A549 (cell line): ENCODE measurements around the gene PRKN. TPM values are rescaled to one million over a fixed set of nuclear protein-coding genes. Genes with fewer than 3 reads are reported as not detected.

Source experiments
- ATAC-seq, 2 experiments: fragments of 200-7000 bp in 1 of 2; fragments of >200 bp in 1 of 2; cut with Nextera tagmentation in 1 of 2; cut with Tn5 transposase in 1 of 2; 3 replicates each; pipeline versions ENCODE4 v1.8.0 to v1.9.1; 2018 to 2020; ENCODE audit warnings: mild to moderate bottlenecking in 1 of 2, moderate library complexity in 1 of 2
- CTCF ChIA-PET: fragments of 300-600 bp; sonication (Branson Sonifier 250); formaldehyde crosslinking; extraction: SDS; loops from one replicate; lab custom pipeline; 2021; ENCODE audit warnings: antibody characterized with exemption, inconsistent platforms; lab: Yijun Ruan, JAX
- POLR2A ChIA-PET: fragments of 350-600 bp; formaldehyde crosslinking; extraction: SDS; loops from one replicate; lab custom pipeline; 2021; ENCODE audit warnings: antibody characterized with exemption, inconsistent platforms; lab: Yijun Ruan, JAX
- DNase-seq, 2 experiments: peaks; one replicate each; pipeline versions ENCODE4 v3.0.0 to v3.0.0-alpha.2; 2011 to 2016; ENCODE audit warnings: low read depth in 1 of 2, low spot score in 1 of 2
- FAIRE-seq: peaks from 2 replicates; lab custom pipeline; 2011; peaks lifted over from hg19 to GRCh38; lab: Jason Lieb, UNC
- H3K27ac ChIP-seq, 2 experiments: fragments of >200 bp; sonication (Bioruptor Twin); formaldehyde crosslinking; 3 replicates each; pipeline ENCODE4 v1.5.1; 2016 to 2017
- H3K4me1 ChIP-seq: fragments of >200 bp; sonication (Bioruptor Twin); formaldehyde crosslinking; 3 replicates; pipeline ENCODE4 v1.6.1; 2016
- H3K4me2 ChIP-seq: fragments of >200 bp; sonication (Bioruptor Twin); formaldehyde crosslinking; 3 replicates; pipeline ENCODE4 v1.6.1; 2016
- H3K4me3 ChIP-seq: fragments of >200 bp; sonication (Bioruptor Twin); formaldehyde crosslinking; 3 replicates; pipeline ENCODE4 v1.5.1; 2016
- H3K9me3 ChIP-seq: fragments of >200 bp; sonication (Bioruptor Twin); formaldehyde crosslinking; 3 replicates; pipeline ENCODE4 v1.6.1; 2016
- BHLHE40 ChIP-seq: IDR thresholded peaks from 2 replicates; pipeline ENCODE4 v1.6.1; 2012; ENCODE audit warnings: low read depth, low read length, inconsistent platforms
- CBX2 ChIP-seq: fragments of 200-600 bp; sonication (generic); IDR thresholded peaks from 2 replicates; pipeline ENCODE4 v1.6.1; 2016; ENCODE audit warnings: low read depth, mild to moderate bottlenecking, borderline replicate concordance
- CHD2 ChIP-seq: fragments of 150-350 bp; IDR thresholded peaks from 2 replicates; pipeline ENCODE4 v1.6.1; 2014; ENCODE audit warnings: low read length; ENCODE audit not compliant: partially characterized antibody
- EHMT2 ChIP-seq: fragments of 200-600 bp; sonication (generic); IDR thresholded peaks from 2 replicates; pipeline ENCODE4 v1.6.1; 2016; ENCODE audit warnings: antibody characterized with exemption, low read depth, mild to moderate bottlenecking, moderate library complexity
- EP300 ChIP-seq, 2 experiments: fragments of >200 bp; sonication (Bioruptor Twin); formaldehyde crosslinking; IDR thresholded peaks; 2 replicates in 1 of 2; 3 replicates in 1 of 2; pipeline ENCODE4 v1.6.1; 2016 to 2017
- GATA3 ChIP-seq: IDR thresholded peaks from 2 replicates; pipeline ENCODE4 v1.6.1; 2012; ENCODE audit warnings: borderline replicate concordance
- HEYL ChIP-seq: fragments of 250-450 bp; sonication (Bioruptor Pico); IDR thresholded peaks from 2 replicates; pipeline ENCODE4 v1.8.0; 2021; ENCODE audit warnings: mild to moderate bottlenecking, moderate library complexity
- HOXA7 ChIP-seq: fragments of 250-450 bp; sonication (Bioruptor Pico); IDR thresholded peaks from 2 replicates; pipeline ENCODE4 v1.5.0; 2020; ENCODE audit warnings: mild to moderate bottlenecking, moderate library complexity
- HOXB13 ChIP-seq: fragments of 250-450 bp; sonication (Bioruptor Pico); IDR thresholded peaks from 2 replicates; pipeline ENCODE4 v1.5.0; 2020; ENCODE audit warnings: low read depth, mild to moderate bottlenecking, moderate library complexity
- HOXB5 ChIP-seq: fragments of 250-450 bp; sonication (Bioruptor Pico); IDR thresholded peaks from 2 replicates; pipeline ENCODE4 v1.5.0; 2020; ENCODE audit warnings: mild to moderate bottlenecking, moderate library complexity
- JUNB ChIP-seq: fragments of >200 bp; sonication (Bioruptor Twin); formaldehyde crosslinking; IDR thresholded peaks from 2 replicates; pipeline ENCODE4 v1.6.1; 2016
- KDM1A ChIP-seq: fragments of 200-600 bp; sonication (generic); IDR thresholded peaks from 2 replicates; pipeline ENCODE4 v1.6.1; 2016; ENCODE audit warnings: low read depth, mild to moderate bottlenecking
- NFE2L2 ChIP-seq: fragments of 150-350 bp; conservative IDR thresholded peaks from 2 replicates; pipeline ENCODE4 v1.6.1; 2014; ENCODE audit warnings: low read length
- NPAS2 ChIP-seq: fragments of 250-450 bp; sonication (Bioruptor Pico); IDR thresholded peaks from 2 replicates; pipeline ENCODE4 v1.8.0; 2022; ENCODE audit warnings: mild to moderate bottlenecking, moderate library complexity, borderline replicate concordance
- PHF8 ChIP-seq: fragments of 200-600 bp; sonication (generic); IDR thresholded peaks from 2 replicates; pipeline ENCODE4 v1.6.1; 2016; ENCODE audit warnings: low read depth, mild to moderate bottlenecking, antibody characterized with exemption, moderate library complexity, borderline replicate concordance
- RAD21 ChIP-seq, 2 experiments: fragments of >200 bp in 1 of 2; sonication (Bioruptor Twin) in 1 of 2; formaldehyde crosslinking in 1 of 2; IDR thresholded peaks in 1 of 2; conservative IDR thresholded peaks in 1 of 2; 2 replicates in 1 of 2; 3 replicates in 1 of 2; pipeline ENCODE4 v1.6.1; 2012 to 2018; ENCODE audit warnings: inconsistent platforms in 1 of 2
- RARB ChIP-seq: fragments of 250-450 bp; sonication (Bioruptor Pico); IDR thresholded peaks from 2 replicates; pipeline ENCODE4 v1.8.0; 2021; ENCODE audit warnings: mild to moderate bottlenecking, moderate library complexity
- RNF2 ChIP-seq: fragments of 200-600 bp; sonication (generic); IDR thresholded peaks from 2 replicates; pipeline ENCODE4 v1.6.1; 2016; ENCODE audit warnings: low read depth, mild to moderate bottlenecking, antibody characterized with exemption, moderate library complexity, borderline replicate concordance
- SMC3 ChIP-seq: fragments of >200 bp; sonication (Bioruptor Twin); formaldehyde crosslinking; IDR thresholded peaks from 3 replicates; pipeline ENCODE4 v1.6.1; 2018; ENCODE audit warnings: inconsistent platforms
- TFCP2L1 ChIP-seq: fragments of 250-450 bp; sonication (Bioruptor Pico); IDR thresholded peaks from 2 replicates; pipeline ENCODE4 v1.5.0; 2021; ENCODE audit warnings: mild to moderate bottlenecking
- ZNF302 ChIP-seq: fragments of 250-450 bp; sonication (Bioruptor Pico); IDR thresholded peaks from 2 replicates; pipeline ENCODE4 v1.9.0; 2021; ENCODE audit warnings: inconsistent platforms, mild to moderate bottlenecking, moderate library complexity
- ZSCAN20 ChIP-seq: fragments of 250-450 bp; sonication (Bioruptor Pico); IDR thresholded peaks from 2 replicates; pipeline ENCODE4 v1.8.0; 2022; ENCODE audit warnings: mild to moderate bottlenecking, moderate library complexity
- WGBS: methylation state at CpG from one replicate; pipeline ENCODE4 v1.1.6; 2017; ENCODE audit errors: missing lambda C conversion rate; 5-methylcytosine and 5-hydroxymethylcytosine counted together
- polyA plus RNA-seq, 4 experiments: library from polyadenylated mRNA; depleted of rRNA in 3 of 4; stranded (reverse); fragments of >200 nt; fragmentation: RNase III in 1 of 4; extraction: RNeasy Plus Mini Kit Qiagen cat#74134 plus additional on column Dnase treatment in 1 of 4; gene quantifications; 2 replicates in 3 of 4; 3 replicates in 1 of 4; pipeline ENCODE4 v1.2.3, GENCODE V29; 2011 to 2017
- TF ChIP-seq, protein P1 (sequence below): IDR thresholded peaks from 2 replicates; pipeline ENCODE4 v1.6.1; 2012
- TF ChIP-seq, protein P2 (sequence below): fragments of >200 bp; sonication (Bioruptor Twin); formaldehyde crosslinking; IDR thresholded peaks from 2 replicates; pipeline ENCODE4 v1.6.1; 2016
- TF ChIP-seq, protein P3 (sequence below): fragments of 150-350 bp; IDR thresholded peaks from 2 replicates; pipeline ENCODE4 v1.6.1; 2014; ENCODE audit warnings: low read depth, mild to moderate bottlenecking, low read length
- TF ChIP-seq, protein P4 (sequence below): fragments of 450-650 bp; IDR thresholded peaks from 2 replicates; pipeline ENCODE4 v1.6.1; 2014; ENCODE audit warnings: antibody characterized with exemption
- TF ChIP-seq, protein P5 (sequence below): fragments of 250-450 bp; sonication (Bioruptor Pico); IDR thresholded peaks from 2 replicates; pipeline ENCODE4 v1.5.0; 2020; ENCODE audit warnings: low read depth, mild to moderate bottlenecking, moderate library complexity
- TF ChIP-seq, protein P6 (sequence below): fragments of 250-450 bp; sonication (Bioruptor Pico); IDR thresholded peaks from 2 replicates; pipeline ENCODE4 v1.5.0; 2021; ENCODE audit warnings: mild to moderate bottlenecking, moderate library complexity, borderline replicate concordance

Gene PRKN
- polyA plus RNA-seq, 2 of the 4 experiments (the other 2 are of a cell fraction) = 0.36 to 0.39 TPM

DNA sequence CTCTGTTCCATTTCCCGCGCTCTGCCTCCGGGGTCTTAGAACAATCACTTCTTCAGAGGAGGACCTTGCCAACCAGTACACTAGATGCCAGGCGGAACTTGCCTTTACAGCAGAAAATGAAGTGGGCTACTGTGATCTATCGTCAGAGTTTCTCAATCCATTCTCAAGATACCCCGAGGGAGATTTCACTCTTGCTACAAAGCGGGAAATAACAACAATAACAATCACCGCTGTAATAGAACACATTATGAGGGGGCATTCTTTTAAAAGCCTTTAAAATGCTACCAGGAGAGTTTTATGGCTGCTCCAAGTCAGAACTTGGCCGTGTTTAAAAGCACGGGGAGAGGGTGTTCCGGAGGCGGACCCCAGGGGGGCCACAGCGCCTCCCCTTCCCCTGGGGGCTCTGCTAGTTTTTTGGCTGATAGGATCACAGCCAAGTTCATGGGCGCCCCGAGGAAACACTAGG, 836.7 kb downstream of the PRKN start:
- Histone ChIP-seq H3K4me2 (no peak overlapping the region), H3K27ac (no peak overlapping the region), H3K9me3 (no peaks in the 10 kb centered on the region), H3K4me3 (no peak overlapping the region), H3K4me1 (no peaks in the 10 kb centered on the region)
- ChIA-PET CTCF (no interaction called here), POLR2A (no interaction called here)
- TF ChIP-seq RARB (CRISPR knock-in tag) (no peak), BHLHE40 (no peak), HOXB13 (CRISPR knock-in tag) (no peak), CBX2 (no peak), SMC3 (no peak), NPAS2 (no peak), NFE2L2 (no peak), HOXA7 (no peak)
- TF ChIP-seq, protein P1, sequence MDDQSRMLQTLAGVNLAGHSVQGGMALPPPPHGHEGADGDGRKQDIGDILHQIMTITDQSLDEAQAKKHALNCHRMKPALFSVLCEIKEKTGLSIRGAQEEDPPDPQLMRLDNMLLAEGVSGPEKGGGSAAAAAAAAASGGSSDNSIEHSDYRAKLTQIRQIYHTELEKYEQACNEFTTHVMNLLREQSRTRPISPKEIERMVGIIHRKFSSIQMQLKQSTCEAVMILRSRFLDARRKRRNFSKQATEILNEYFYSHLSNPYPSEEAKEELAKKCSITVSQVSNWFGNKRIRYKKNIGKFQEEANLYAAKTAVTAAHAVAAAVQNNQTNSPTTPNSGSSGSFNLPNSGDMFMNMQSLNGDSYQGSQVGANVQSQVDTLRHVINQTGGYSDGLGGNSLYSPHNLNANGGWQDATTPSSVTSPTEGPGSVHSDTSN = no peak
- TF ChIP-seq, protein P2, sequence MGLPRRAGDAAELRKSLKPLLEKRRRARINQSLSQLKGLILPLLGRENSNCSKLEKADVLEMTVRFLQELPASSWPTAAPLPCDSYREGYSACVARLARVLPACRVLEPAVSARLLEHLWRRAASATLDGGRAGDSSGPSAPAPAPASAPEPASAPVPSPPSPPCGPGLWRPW = no peak
- TF ChIP-seq, protein P3, sequence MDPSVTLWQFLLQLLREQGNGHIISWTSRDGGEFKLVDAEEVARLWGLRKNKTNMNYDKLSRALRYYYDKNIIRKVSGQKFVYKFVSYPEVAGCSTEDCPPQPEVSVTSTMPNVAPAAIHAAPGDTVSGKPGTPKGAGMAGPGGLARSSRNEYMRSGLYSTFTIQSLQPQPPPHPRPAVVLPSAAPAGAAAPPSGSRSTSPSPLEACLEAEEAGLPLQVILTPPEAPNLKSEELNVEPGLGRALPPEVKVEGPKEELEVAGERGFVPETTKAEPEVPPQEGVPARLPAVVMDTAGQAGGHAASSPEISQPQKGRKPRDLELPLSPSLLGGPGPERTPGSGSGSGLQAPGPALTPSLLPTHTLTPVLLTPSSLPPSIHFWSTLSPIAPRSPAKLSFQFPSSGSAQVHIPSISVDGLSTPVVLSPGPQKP = no peak
- DNase-seq (no peak), ATAC-seq (no peak), FAIRE-seq (no peak)
- WGBS = 72% methylated on average over 12 of the region's 15 CpGs

DNA sequence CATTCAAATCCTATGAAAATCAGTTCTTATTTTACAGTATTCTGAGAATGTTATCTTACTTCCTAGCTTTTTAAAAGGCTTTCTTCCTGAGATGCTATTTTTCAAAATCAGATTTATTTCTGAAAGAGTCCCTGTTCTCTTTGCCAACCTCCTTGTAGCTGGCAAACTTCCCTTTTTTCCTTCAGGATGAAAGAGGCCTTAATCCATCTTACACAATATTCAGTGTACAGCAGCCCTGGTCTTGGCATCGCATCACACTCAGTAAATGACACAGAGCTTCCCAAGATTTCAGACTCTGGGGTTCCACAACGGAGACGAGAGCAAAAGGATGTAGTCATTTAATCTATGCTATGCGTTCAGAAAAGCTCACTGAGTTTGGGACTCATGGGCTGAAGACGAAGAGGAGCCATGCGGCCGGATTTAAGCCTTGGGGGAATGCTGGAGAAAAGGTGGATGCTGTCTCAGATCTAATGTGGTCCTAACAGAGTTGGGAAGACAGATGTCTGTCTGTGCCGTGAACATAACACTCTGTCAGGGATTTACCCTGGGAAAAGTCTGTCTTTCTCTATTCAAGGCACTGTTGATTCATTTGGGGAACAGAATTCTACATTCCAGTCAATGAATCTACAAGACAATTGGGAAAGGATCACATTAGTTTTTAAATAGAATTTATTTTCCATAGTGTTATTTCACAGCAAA, 837.3 kb downstream of the PRKN start:
- H3K4me2 ChIP-seq = no peak overlapping the region
- FAIRE-seq (no peak), DNase-seq (no peak), ATAC-seq (no peak)
- CTCF ChIA-PET = interaction anchor here (0.6 kb wide), 1 partner anchor 201 kb away, joined by 3 read pairs; no protein-coding TSS in a partner anchor
- H3K4me3 ChIP-seq = no peak overlapping the region
- POLR2A ChIA-PET = no interaction called here
- WGBS = 69% methylated on average over 8 of the region's 8 CpGs
- no peaks in the 10 kb centered on the region for H3K4me1 ChIP-seq
- TF ChIP-seq HOXB5 (no peak), ZSCAN20 (CRISPR knock-in tag) (no peak), BHLHE40 (no peak), HEYL (CRISPR knock-in tag) (no peak), CHD2 (no peak), RAD21 (conservative IDR thresholded peaks at IDR 0.05 in 1 of 2, IDR thresholded peaks at IDR 0.05 in 1 of 2) (no peak)
- TF ChIP-seq, protein P4, sequence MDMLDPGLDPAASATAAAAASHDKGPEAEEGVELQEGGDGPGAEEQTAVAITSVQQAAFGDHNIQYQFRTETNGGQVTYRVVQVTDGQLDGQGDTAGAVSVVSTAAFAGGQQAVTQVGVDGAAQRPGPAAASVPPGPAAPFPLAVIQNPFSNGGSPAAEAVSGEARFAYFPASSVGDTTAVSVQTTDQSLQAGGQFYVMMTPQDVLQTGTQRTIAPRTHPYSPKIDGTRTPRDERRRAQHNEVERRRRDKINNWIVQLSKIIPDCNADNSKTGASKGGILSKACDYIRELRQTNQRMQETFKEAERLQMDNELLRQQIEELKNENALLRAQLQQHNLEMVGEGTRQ = no peak
- no peaks in the 10 kb centered on the region for H3K9me3 ChIP-seq
- H3K27ac ChIP-seq = no peak overlapping the region

DNA sequence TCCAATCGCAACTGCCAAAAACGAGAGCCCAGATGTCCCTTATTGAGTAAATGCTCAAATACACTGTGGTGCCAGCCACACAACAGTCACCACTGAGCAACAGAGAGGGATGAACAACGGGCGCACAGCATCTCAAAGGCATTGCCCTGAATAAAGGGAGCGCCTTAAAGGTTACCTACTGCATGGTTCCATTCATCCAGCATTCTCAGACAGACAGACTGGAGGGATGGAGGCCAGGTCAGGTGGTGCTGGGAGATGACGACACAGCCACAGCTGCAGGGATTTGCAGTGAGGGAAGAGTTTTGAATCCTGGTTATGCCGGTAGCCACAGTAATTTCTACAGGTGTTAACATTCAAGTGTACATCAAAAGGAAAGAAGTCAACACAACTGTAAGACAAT, 838.2 kb downstream of the PRKN start:
- no peak overlapping the region for H3K27ac ChIP-seq
- POLR2A ChIA-PET = no interaction called here
- ATAC-seq (no peak), FAIRE-seq (no peak), DNase-seq (no peak)
- CTCF ChIA-PET = no interaction called here
- whole genome bisulfite sequencing = 69% methylated on average over 7 of the region's 7 CpGs
- no peaks in the 10 kb centered on the region for H3K9me3 ChIP-seq
- H3K4me1 ChIP-seq = no peaks in the 10 kb centered on the region
- no peak overlapping the region for H3K4me3 ChIP-seq
- no peak overlapping the region for H3K4me2 ChIP-seq
- TF ChIP-seq GATA3 (no peak), RNF2 (no peak), ZNF302 (CRISPR knock-in tag) (no peak), TFCP2L1 (CRISPR knock-in tag) (no peak), EP300 (IDR thresholded peaks at IDR 0.05) (no peak), JUNB (no peak), PHF8 (no peak), HEYL (CRISPR knock-in tag) (no peak), EHMT2 (no peak), CHD2 (no peak), KDM1A (no peak)
- TF ChIP-seq, protein P5, sequence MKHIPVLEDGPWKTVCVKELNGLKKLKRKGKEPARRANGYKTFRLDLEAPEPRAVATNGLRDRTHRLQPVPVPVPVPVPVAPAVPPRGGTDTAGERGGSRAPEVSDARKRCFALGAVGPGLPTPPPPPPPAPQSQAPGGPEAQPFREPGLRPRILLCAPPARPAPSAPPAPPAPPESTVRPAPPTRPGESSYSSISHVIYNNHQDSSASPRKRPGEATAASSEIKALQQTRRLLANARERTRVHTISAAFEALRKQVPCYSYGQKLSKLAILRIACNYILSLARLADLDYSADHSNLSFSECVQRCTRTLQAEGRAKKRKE (CRISPR knock-in tag) = no peak
- TF ChIP-seq, protein P2 = no peak
- TF ChIP-seq, protein P6, sequence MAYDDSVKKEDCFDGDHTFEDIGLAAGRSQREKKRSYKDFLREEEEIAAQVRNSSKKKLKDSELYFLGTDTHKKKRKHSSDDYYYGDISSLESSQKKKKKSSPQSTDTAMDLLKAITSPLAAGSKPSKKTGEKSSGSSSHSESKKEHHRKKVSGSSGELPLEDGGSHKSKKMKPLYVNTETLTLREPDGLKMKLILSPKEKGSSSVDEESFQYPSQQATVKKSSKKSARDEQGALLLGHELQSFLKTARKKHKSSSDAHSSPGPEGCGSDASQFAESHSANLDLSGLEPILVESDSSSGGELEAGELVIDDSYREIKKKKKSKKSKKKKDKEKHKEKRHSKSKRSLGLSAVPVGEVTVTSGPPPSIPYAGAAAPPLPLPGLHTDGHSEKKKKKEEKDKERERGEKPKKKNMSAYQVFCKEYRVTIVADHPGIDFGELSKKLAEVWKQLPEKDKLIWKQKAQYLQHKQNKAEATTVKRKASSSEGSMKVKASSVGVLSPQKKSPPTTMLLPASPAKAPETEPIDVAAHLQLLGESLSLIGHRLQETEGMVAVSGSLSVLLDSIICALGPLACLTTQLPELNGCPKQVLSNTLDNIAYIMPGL (CRISPR knock-in tag) = no peak
